SK-N-SH (cell line): Measurements from ENCODE around the gene POP4. TPM values are rescaled to one million over a fixed set of nuclear protein-coding genes. Genes with fewer than 3 reads are reported as not detected.

Experiments
- CTCF ChIA-PET: fragments of 300-600, 350-600 bp; formaldehyde crosslinking; extraction: SDS; loops from one replicate; lab custom pipeline; 2021; lab: Yijun Ruan, JAX
- POLR2A ChIA-PET: fragments of 350-600 bp; sonication (Branson Sonifier 250); formaldehyde crosslinking; extraction: SDS; loops from one replicate; lab custom pipeline; 2020; ENCODE audit warnings: antibody characterized with exemption, inconsistent platforms; lab: Yijun Ruan, JAX
- DNase-seq: peaks from one replicate; pipeline ENCODE4 v3.0.0; 2012
- H2AFZ ChIP-seq: fragments of 200-600 bp; sonication (generic); 2 replicates; pipeline ENCODE4 v1.8.1; 2016; ENCODE audit warnings: antibody characterized with exemption, mild to moderate bottlenecking, low read depth
- H3F3A ChIP-seq: fragments of 200-600 bp; sonication (generic); replicated peaks from 2 replicates; pipeline ENCODE3; 2016; ENCODE audit warnings: antibody characterized with exemption, mild to moderate bottlenecking; ENCODE audit not compliant: insufficient read depth
- H3K27ac ChIP-seq, 2 experiments: fragments of 200-500 bp in 1 of 2; fragments of 200-600 bp in 1 of 2; sonication (Bioruptor generic) in 1 of 2; sonication (generic), shearing (Covaris generic) in 1 of 2; 2 replicates each; pipeline versions ENCODE4 v1.5.1 to v1.6.1; 2014 to 2016; ENCODE audit warnings: low read depth in 2 of 2, inconsistent platforms in 1 of 2, low read length in 1 of 2, mild to moderate bottlenecking in 1 of 2, mixed read lengths in 1 of 2
- H3K27me3 ChIP-seq: fragments of 200-600 bp; sonication (generic), shearing (Covaris generic); 2 replicates; pipeline ENCODE4 v1.6.1; 2016; ENCODE audit warnings: mixed run types; ENCODE audit not compliant: insufficient read depth
- H3K36me3 ChIP-seq, 2 experiments: fragments of 200-500 bp in 1 of 2; fragments of 200-600 bp in 1 of 2; sonication (Bioruptor generic) in 1 of 2; sonication (generic) in 1 of 2; replicated peaks in 1 of 2; 2 replicates each; pipeline versions ENCODE3 to v1.5.1; 2014 to 2016; ENCODE audit warnings: low read length in 1 of 2, mild to moderate bottlenecking in 1 of 2; ENCODE audit not compliant: insufficient read depth in 2 of 2, control insufficient read depth in 1 of 2
- H3K4me1 ChIP-seq, 2 experiments: fragments of 200-500 bp in 1 of 2; fragments of 200-600 bp in 1 of 2; sonication (Bioruptor generic) in 1 of 2; sonication (generic), shearing (Covaris generic) in 1 of 2; 2 replicates each; pipeline versions ENCODE4 v1.5.1 to v1.6.1; 2014 to 2016; ENCODE audit warnings: low read depth in 1 of 2, low read length in 1 of 2, mixed run types in 1 of 2; ENCODE audit not compliant: insufficient read depth in 2 of 2, control insufficient read depth in 1 of 2
- H3K4me2 ChIP-seq: fragments of 200-600 bp; sonication (generic), shearing (Covaris generic); 2 replicates; pipeline ENCODE4 v1.6.1; 2017; ENCODE audit warnings: mixed run types
- H3K4me3 ChIP-seq, 2 experiments: fragments of 200-500 bp in 1 of 2; fragments of 200-600 bp in 1 of 2; sonication (Bioruptor generic) in 1 of 2; sonication (generic), shearing (Covaris generic) in 1 of 2; 2 replicates each; pipeline versions ENCODE4 v1.5.1 to v1.8.1; 2014 to 2016; ENCODE audit warnings: low read depth in 2 of 2, inconsistent platforms in 1 of 2, low read length in 1 of 2, mild to moderate bottlenecking in 1 of 2, mixed read lengths in 1 of 2, moderate library complexity in 1 of 2
- H3K79me2 ChIP-seq: fragments of 200-600 bp; sonication (generic); 2 replicates; pipeline ENCODE4 v1.8.1; 2017; ENCODE audit warnings: mild to moderate bottlenecking; ENCODE audit not compliant: insufficient read depth
- H3K9ac ChIP-seq: fragments of 200-600 bp; sonication (generic); 2 replicates; pipeline ENCODE4 v1.6.1; 2017; ENCODE audit warnings: mixed run types
- H3K9me2 ChIP-seq: fragments of 200-600 bp; sonication (generic); 2 replicates; pipeline ENCODE4 v1.6.1; 2017; ENCODE audit warnings: mixed run types
- H3K9me3 ChIP-seq: fragments of 200-600 bp; sonication (generic); 2 replicates; pipeline ENCODE4 v1.6.1; 2017; ENCODE audit warnings: mixed run types, mild to moderate bottlenecking, moderate library complexity
- H4K20me1 ChIP-seq: fragments of 200-600 bp; sonication (generic); 2 replicates; pipeline ENCODE4 v1.6.1; 2017; ENCODE audit warnings: mild to moderate bottlenecking, mixed run types; ENCODE audit not compliant: insufficient read depth
- CTCF ChIP-seq: fragments of 200-600 bp; sonication (generic); IDR thresholded peaks from 2 replicates; pipeline ENCODE4 v1.6.1; 2017; ENCODE audit warnings: antibody characterized with exemption, mild to moderate bottlenecking, moderate library complexity
- ELF1 ChIP-seq: IDR thresholded peaks from 2 replicates; pipeline ENCODE4 v1.4.0; 2012
- EP300 ChIP-seq, 2 experiments: IDR thresholded peaks; 2 replicates each; pipeline versions ENCODE4 v1.4.0 to v1.6.1; 2012; ENCODE audit warnings: borderline replicate concordance in 1 of 2, low read depth in 1 of 2, low read length in 1 of 2
- EZH2phosphoT487 ChIP-seq: fragments of 200-600 bp; sonication (generic); IDR thresholded peaks from 2 replicates; pipeline ENCODE4 v1.6.1; 2017; ENCODE audit warnings: low read depth, mixed run types, mild to moderate bottlenecking, antibody characterized with exemption, moderate library complexity, borderline replicate concordance
- FOSL2 ChIP-seq: IDR thresholded peaks from 2 replicates; pipeline ENCODE4 v1.4.0; 2012; ENCODE audit warnings: low read depth, mild to moderate bottlenecking, moderate library complexity, borderline replicate concordance
- FOXJ3 ChIP-seq: sonication (generic); formaldehyde crosslinking; IDR thresholded peaks from 2 replicates; pipeline ENCODE4 v1.5.1; 2020; ENCODE audit warnings: mild to moderate bottlenecking, missing genetic modification reagents
- FOXM1 ChIP-seq: IDR thresholded peaks from 2 replicates; pipeline ENCODE4 v1.4.0; 2012; ENCODE audit warnings: low read depth, mild to moderate bottlenecking
- IRF3 ChIP-seq: fragments of 150-350 bp; IDR thresholded peaks from 2 replicates; pipeline ENCODE4 v1.6.1; 2016; ENCODE audit warnings: mild to moderate bottlenecking, low read depth, low read length
- JUND ChIP-seq: IDR thresholded peaks from 2 replicates; pipeline ENCODE4 v1.4.0; 2012
- MAX ChIP-seq: IDR thresholded peaks from 2 replicates; pipeline ENCODE4 v1.4.0; 2012; ENCODE audit warnings: low read depth
- MXI1 ChIP-seq: IDR thresholded peaks from 2 replicates; pipeline ENCODE4 v1.6.1; 2012; ENCODE audit warnings: mild to moderate bottlenecking, low read depth, low read length, improper control_type of control experiment
- NFIC ChIP-seq: IDR thresholded peaks from 2 replicates; pipeline ENCODE4 v1.4.0; 2012; ENCODE audit warnings: borderline replicate concordance
- NRF1 ChIP-seq: IDR thresholded peaks from 2 replicates; pipeline ENCODE4 v1.6.1; 2012; ENCODE audit warnings: low read depth, mild to moderate bottlenecking, low read length
- POLR2AphosphoS5 ChIP-seq: IDR thresholded peaks from 2 replicates; pipeline ENCODE4 v1.6.1; 2012; ENCODE audit warnings: low read depth, low read length
- RAD21 ChIP-seq: IDR thresholded peaks from 2 replicates; pipeline ENCODE4 v1.6.1; 2012; ENCODE audit warnings: mild to moderate bottlenecking, low read length
- RCOR1 ChIP-seq: fragments of 150-350 bp; IDR thresholded peaks from 2 replicates; pipeline ENCODE4 v1.6.1; 2017; ENCODE audit warnings: antibody characterized with exemption, low read length
- REST ChIP-seq: IDR thresholded peaks from 2 replicates; pipeline ENCODE4 v1.6.1; 2012; ENCODE audit warnings: mild to moderate bottlenecking, low read depth, low read length, moderate library complexity
- RFX5 ChIP-seq: IDR thresholded peaks from 2 replicates; pipeline ENCODE4 v1.6.1; 2012; ENCODE audit warnings: mild to moderate bottlenecking, improper control_type of control experiment, low read length
- TEAD4 ChIP-seq: IDR thresholded peaks from 2 replicates; pipeline ENCODE4 v1.4.0; 2012; ENCODE audit warnings: mild to moderate bottlenecking, borderline replicate concordance; ENCODE audit not compliant: insufficient read depth
- USF1 ChIP-seq: IDR thresholded peaks from 2 replicates; pipeline ENCODE4 v1.4.0; 2012; ENCODE audit warnings: low read depth, borderline replicate concordance
- USF2 ChIP-seq: fragments of 150-350 bp; IDR thresholded peaks from 2 replicates; pipeline ENCODE4 v1.6.1; 2017; ENCODE audit warnings: antibody characterized with exemption, low read length, low read depth, borderline replicate concordance
- YY1 ChIP-seq: IDR thresholded peaks from 2 replicates; pipeline ENCODE4 v1.4.0; 2012; ENCODE audit warnings: low read depth, mild to moderate bottlenecking
- WGBS: methylation state at CpG from one replicate; pipeline ENCODE4 v1.1.6; 2017; ENCODE audit warnings: low lambda C conversion rate; 5-methylcytosine and 5-hydroxymethylcytosine counted together
- polyA plus RNA-seq, 3 experiments: library from polyadenylated mRNA; depleted of rRNA; stranded (reverse); fragments of >200 nt; gene quantifications; 2 replicates each; pipeline ENCODE4 v1.2.3, GENCODE V29; 2012

The POP4 gene
- polyA plus RNA-seq, 1 of the 3 experiments (the other 2 are of a cell fraction) = 75.4 TPM

- no peak for TF ChIP-seq EZH2phosphoT487
Observed at GRCh38 chr19:29664753-29665214, 58.7 kb downstream of the POP4 start (continued).

GRCh38 chr19:29665215-29665825 lies 59.2 kb downstream of the POP4 start, which contains the start of gene PLEKHF1:
TSS of gene PLEKHF1 (plus strand) at chr19:29665461. CDS start at chr19:29673840, 8,379 bp downstream.
- Histone ChIP-seq H3K4me1 (peaks cover 14 to 27% of the 10 kb centered on the region in 2 experiments; a peak in 3 of 4 replicates), H3K27ac (peak within 1 kb of the TSS in 1 of 2 experiments; percentile 26; a peak in 1 of 4 replicates), H3K4me3 (peak within 1 kb of the TSS; percentile 74 to 82), H3K27me3 (no peaks in the 10 kb centered on the region), H2AFZ (peak within 1 kb of the TSS; percentile 92; the same call in 1 of the 2 replicates), H3K4me2 (peak within 1 kb of the TSS; percentile 94), H3K9me3 (no peaks in the 10 kb centered on the region), H3K79me2 (peaks cover 4% of the 10 kb centered on the region; the same call in 1 of the 2 replicates), H3K36me3 (no peaks in the 10 kb centered on the region), H3K9ac (peak within 1 kb of the TSS; percentile 70), H3F3A (peaks cover 18% of the 10 kb centered on the region), H3K9me2 (no peaks in the 10 kb centered on the region), H4K20me1 (no peaks in the 10 kb centered on the region)
- ChIA-PET CTCF (interaction anchor here (1.0 to 3.5 kb wide), 7 partner anchors 8 to 59 kb away, joined by 3 to 15 read pairs (median 5); partner anchors contain the start of gene POP4), POLR2A (interaction anchor here (0.9 to 1.4 kb wide), 2 partner anchors 50 to 59 kb away, joined by 4 to 5 read pairs; partner anchors contain the start of genes C19orf12 and POP4)
- DNase-seq = peak; percentile 98
- WGBS = 0% methylated on average over 13 of the region's 75 CpGs
- TF ChIP-seq IRF3 (no peak), RCOR1 (no peak), FOXM1 (no peak), JUND (no peak), POLR2AphosphoS5 (no peak), RAD21 (peak; percentile 7; the same call in 1 of the 2 replicates), EZH2phosphoT487 (no peak), CTCF (no peak), MXI1 (peak; percentile 55), YY1 (no peak), EP300 (IDR thresholded peaks at IDR 0.05; ENCODE audit: borderline replicate concordance in 1 of 2, low read depth in 1 of 2, low read length in 1 of 2) (no peak), FOXJ3 (no peak), REST (no peak), USF1 (no peak), NRF1 (peak; percentile 34; the same call in 1 of the 2 replicates), USF2 (no peak), ELF1 (no peak), TEAD4 (no peak), RFX5 (no peak; the same call in 1 of the 2 replicates), NFIC (no peak), FOSL2 (no peak), MAX (no peak)
